ENCODE data around the gene SCFD1.

GRCh38 chr14:30757082-30757481, 135.0 kb downstream of the SCFD1 start:
- TF ChIP-seq EZH2phosphoT487 (IDR thresholded peaks at IDR 0.05; ENCODE audit: borderline replicate concordance, low read length) (no peak), CTCF (IDR thresholded peaks at IDR 0.05; ENCODE audit: low read depth, low read length, poor library complexity, severe bottlenecking) (no peak)

All from DOHH2 (cell line).